ENCODE data around the gene PARG. TPM values are rescaled to one million over a fixed set of nuclear protein-coding genes. Genes with fewer than 3 reads are reported as not detected.
"Not testable (repeated sequence)": the region's sequence is repeated elsewhere in the genome, so short reads cannot be mapped to it uniquely, and the experiment has no call there.

Gene PARG
- total RNA-seq (2021; fragmentation: NEBNext Ultra II Directional; extraction: Animal tissue kit (Norgen Biotek cat#: 25700)), result 10 to 100 TPM; 18.0 to 23.7 (median 20.9) TPM
- long read RNA-seq, partial matches to known transcripts, result 6 of 21 reads
- long read RNA-seq, other reads (novel, unspliced or antisense), result 15 of 21 reads

DNA sequence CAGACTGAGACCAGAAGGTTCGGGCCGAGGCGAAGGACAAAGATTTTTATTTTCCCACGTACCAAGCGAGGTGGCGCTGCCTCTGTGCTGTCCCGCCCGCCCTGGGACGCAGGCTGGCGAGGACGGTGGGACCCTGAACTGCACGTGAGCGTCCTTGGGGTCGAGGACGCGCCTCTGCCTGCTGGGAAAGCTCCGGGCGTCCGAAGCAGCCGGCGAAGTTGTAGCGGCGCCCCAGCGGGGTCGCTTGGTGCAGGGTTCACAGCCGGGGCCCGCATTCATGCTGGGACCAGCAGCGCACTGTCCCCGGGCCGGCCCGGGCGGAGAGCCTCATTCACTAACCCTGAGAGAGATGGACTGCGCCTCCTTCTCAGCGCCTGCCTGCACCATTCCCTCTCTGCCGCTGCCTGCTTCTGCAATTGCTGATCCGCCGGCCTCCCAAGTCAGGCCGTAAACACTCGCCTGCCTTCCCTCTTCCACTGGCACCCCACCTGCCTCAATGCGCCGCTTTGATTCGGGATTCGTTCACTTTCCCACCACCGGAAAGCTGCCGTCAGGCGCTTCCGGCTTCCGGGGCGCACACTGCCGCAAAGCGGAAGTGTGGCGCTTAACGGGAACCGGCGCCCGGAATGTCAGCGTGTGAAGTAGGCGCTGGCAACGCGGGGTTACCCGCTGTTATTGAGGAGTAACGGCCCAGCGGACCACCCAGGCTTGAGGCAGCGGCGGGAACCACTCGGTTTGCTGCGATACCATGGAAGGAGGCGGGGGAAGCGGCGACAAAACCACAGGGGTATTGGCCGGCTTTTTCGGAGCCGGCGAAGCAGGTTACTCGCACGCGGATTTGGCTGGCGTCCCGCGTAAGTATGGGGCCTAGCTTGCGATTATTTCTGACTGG lies at the start of gene PARG, which contains the start of gene TIMM23B:
PARG (minus strand) TSS at position 581 of the 892 bp plus-strand sequence; CDS start at position 279, 302 bp downstream.
TIMM23B (plus strand) TSS at position 607 of the 892 bp plus-strand sequence; CDS start at position 749, 142 bp downstream.
- H3K4me3 Mint-ChIP-seq, result peak within 1 kb of the TSS; percentile 100
- H3K9me3 Mint-ChIP-seq, result not testable (repeated sequence)
- peak; percentile 78 for DNase-seq

DNA sequence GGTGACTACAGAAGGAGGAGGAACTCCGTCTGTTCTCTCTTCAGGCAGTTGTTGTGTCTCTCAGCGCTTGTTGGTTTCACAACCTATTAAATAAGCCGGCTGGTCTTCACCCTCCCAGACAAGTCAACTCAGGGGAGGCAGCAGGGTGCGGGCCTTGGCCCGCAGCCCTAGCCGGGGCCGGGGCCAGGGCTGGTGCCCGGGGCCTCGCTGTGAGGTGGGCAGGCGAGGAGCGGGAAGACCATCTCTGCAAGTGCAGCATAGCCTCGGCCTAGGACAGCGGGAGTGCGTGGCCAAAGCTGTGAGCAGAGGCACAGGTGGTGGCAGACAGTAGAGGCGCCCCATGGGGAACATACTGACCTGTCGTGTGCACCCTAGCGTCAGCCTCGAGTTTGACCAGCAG lies 46.5 kb upstream of the PARG start, which contains the start of gene AGAP6:
AGAP6 (plus strand) TSS at position 31 of the 400 bp plus-strand sequence; CDS start at position 341, 310 bp downstream.
- H3K4me1 Mint-ChIP-seq (ENCODE audit: low read depth); H3K4me3 Mint-ChIP-seq; H3K36me3 Mint-ChIP-seq (ENCODE audit: low read depth); DNase-seq; H3K27ac Mint-ChIP-seq; H3K9me3 Mint-ChIP-seq; H3K27me3 Mint-ChIP-seq (ENCODE audit: insufficient read depth): not testable (repeated sequence)

More for the DNA sequence above, at the start of gene PARG, which contains the start of gene TIMM23B:
- Mint-ChIP-seq H3K36me3 (ENCODE audit: low read depth) (peaks cover 12% of the 10 kb centered on the region), H3K4me1 (ENCODE audit: low read depth) (peaks cover 29% of the 10 kb centered on the region), H3K27ac (peak within 1 kb of the TSS; percentile 93)
- TF ChIP-seq, protein P1, sequence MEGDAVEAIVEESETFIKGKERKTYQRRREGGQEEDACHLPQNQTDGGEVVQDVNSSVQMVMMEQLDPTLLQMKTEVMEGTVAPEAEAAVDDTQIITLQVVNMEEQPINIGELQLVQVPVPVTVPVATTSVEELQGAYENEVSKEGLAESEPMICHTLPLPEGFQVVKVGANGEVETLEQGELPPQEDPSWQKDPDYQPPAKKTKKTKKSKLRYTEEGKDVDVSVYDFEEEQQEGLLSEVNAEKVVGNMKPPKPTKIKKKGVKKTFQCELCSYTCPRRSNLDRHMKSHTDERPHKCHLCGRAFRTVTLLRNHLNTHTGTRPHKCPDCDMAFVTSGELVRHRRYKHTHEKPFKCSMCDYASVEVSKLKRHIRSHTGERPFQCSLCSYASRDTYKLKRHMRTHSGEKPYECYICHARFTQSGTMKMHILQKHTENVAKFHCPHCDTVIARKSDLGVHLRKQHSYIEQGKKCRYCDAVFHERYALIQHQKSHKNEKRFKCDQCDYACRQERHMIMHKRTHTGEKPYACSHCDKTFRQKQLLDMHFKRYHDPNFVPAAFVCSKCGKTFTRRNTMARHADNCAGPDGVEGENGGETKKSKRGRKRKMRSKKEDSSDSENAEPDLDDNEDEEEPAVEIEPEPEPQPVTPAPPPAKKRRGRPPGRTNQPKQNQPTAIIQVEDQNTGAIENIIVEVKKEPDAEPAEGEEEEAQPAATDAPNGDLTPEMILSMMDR (IDR thresholded peaks at IDR 0.05), result peak; percentile 47
- H3K27me3 Mint-ChIP-seq (ENCODE audit: insufficient read depth), result not testable (repeated sequence)

DNA sequence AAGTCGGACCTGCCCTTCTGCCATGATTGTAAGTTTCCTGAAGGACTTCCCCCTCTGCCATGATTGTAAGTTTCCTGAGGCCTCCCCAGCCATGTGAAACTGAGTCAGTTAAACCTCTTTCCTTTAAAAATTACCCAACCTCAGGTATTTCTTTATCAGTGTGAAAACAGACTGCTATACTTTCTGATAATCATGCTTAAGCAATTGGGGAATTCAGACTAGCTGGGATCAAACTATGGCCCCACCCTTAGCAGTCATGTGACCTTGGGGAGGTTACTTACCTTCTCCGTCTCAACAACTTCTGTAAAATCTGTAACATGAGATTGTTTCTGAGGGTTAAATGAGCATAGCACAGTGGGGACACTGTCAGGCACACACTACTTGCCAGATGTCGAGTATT lies 45.4 kb upstream of the PARG start:
- not testable (repeated sequence) for H3K27me3 Mint-ChIP-seq (ENCODE audit: insufficient read depth); H3K4me3 Mint-ChIP-seq; H3K9me3 Mint-ChIP-seq; H3K4me1 Mint-ChIP-seq (ENCODE audit: low read depth); H3K27ac Mint-ChIP-seq; DNase-seq; H3K36me3 Mint-ChIP-seq (ENCODE audit: low read depth)

DNA sequence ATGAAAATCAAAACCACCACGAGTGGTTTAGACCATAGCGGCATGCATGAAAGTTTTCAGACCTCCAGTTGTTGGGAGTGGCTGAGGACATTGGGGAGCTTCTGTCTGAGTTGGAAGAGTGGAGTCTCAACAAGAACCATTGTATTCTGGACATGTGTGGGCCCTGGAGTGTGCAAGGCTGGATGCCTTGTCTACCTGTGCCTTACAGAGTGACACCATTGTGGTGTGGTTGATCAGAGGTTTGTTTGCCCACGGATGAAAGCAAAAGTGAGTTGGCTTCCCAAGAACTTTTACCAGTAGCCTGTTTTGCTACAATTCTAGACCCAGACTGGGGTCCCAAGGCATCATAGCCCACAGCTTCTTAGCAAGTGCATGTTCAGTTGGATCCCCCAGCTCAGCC lies 35.9 kb upstream of the PARG start:
- H3K4me3 Mint-ChIP-seq; DNase-seq; H3K9me3 Mint-ChIP-seq; H3K4me1 Mint-ChIP-seq (ENCODE audit: low read depth); H3K36me3 Mint-ChIP-seq (ENCODE audit: low read depth); H3K27me3 Mint-ChIP-seq (ENCODE audit: insufficient read depth); H3K27ac Mint-ChIP-seq: not testable (repeated sequence)

DNA sequence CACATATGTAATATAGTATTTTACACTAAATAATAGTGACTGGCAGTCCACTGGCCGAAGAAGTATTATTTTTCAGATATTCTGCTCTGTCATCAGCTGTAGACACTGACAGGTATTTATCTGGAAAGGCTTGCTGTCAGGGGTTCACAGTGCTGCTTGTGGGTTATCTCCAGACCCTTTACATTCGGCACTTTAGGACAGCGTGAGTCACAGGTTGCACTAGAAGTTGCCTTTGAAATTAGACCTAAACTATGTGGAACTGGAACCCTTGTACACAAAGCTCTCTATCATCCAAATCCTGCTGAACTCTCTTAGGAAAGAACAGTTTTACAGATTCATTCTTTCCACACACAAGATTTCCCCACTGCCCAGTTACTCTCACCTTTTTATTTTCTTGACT lies 30.3 kb upstream of the PARG start:
- H3K4me1 Mint-ChIP-seq (ENCODE audit: low read depth); H3K27ac Mint-ChIP-seq; H3K36me3 Mint-ChIP-seq (ENCODE audit: low read depth); H3K4me3 Mint-ChIP-seq; H3K27me3 Mint-ChIP-seq (ENCODE audit: insufficient read depth); H3K9me3 Mint-ChIP-seq; DNase-seq: not testable (repeated sequence)

DNA sequence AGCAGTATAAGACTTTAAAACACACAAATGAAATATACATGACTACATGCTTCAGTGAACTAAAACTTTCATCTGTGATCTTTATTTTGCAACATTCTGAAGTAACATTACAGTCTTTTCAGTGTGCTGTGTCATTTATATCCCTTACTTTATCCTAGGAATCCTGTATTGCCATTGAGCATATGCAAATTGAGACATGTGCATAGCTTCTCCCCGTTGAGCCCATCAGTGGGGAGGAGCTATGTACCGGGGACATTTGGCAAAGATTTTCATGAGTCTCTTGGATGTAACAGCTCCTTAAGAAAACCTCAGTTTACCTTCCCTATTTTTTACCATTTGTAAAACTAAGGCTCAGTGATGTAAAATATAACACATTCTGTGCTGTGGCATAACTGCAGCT lies 29.6 kb upstream of the PARG start:
- DNase-seq; H3K27ac Mint-ChIP-seq; H3K36me3 Mint-ChIP-seq (ENCODE audit: low read depth); H3K4me3 Mint-ChIP-seq; H3K4me1 Mint-ChIP-seq (ENCODE audit: low read depth); H3K27me3 Mint-ChIP-seq (ENCODE audit: insufficient read depth); H3K9me3 Mint-ChIP-seq: not testable (repeated sequence)

DNA sequence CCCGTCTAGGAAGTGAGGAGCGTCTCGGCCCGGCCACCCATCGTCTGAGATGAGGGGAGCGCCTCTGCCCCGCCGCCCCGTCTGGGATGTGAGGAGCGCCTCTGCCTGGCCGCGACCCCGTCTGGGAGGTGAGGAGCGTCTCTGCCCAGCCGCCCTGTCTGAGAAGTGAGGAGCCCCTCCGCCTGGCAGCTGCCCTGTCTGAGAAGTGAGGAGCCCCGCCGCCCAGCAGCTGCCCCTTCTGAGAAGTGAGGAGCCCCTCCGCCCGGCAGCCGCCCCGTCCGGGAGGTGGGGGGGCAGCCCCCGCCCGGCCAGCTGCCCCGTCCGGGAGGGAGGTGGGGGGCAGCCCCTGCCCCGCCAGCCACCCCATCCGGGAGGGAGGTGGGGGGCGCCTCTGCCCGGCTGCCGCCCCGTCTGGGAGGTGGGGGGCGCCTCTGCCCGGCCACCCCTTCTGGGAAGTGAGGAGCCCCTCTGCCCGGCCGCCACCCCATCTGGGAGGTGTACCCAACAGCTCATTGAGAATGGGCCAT lies 28.6 kb upstream of the PARG start:
- H3K36me3 Mint-ChIP-seq (ENCODE audit: low read depth); H3K27ac Mint-ChIP-seq; H3K9me3 Mint-ChIP-seq; H3K4me1 Mint-ChIP-seq (ENCODE audit: low read depth); H3K27me3 Mint-ChIP-seq (ENCODE audit: insufficient read depth); H3K4me3 Mint-ChIP-seq; DNase-seq: not testable (repeated sequence)

DNA sequence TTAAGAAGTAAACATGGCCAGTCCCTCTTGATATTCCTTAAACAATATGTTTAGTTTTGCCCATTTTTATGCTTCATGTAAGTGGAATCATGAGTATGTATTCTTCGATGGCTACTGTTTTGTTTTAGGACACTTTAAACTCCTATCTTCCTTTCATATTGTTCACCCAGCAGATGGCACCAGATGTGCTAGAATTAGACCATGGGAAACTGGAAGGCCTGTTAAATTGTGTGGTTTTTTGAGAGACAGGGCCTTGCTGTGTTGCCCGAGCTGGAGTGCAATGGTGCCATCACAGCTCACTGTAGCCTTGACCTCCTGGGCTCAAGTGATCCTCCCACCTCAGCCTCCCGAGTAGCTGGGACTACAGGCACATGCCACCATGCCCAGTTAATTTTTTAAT lies 11.3 kb upstream of the PARG start:
- not testable (repeated sequence) for H3K4me1 Mint-ChIP-seq (ENCODE audit: low read depth); H3K27ac Mint-ChIP-seq; H3K27me3 Mint-ChIP-seq (ENCODE audit: insufficient read depth); H3K4me3 Mint-ChIP-seq; H3K9me3 Mint-ChIP-seq
- peaks cover 14% of the 10 kb centered on the region for H3K36me3 Mint-ChIP-seq (ENCODE audit: low read depth)
- DNase-seq, result peak; percentile 16

DNA sequence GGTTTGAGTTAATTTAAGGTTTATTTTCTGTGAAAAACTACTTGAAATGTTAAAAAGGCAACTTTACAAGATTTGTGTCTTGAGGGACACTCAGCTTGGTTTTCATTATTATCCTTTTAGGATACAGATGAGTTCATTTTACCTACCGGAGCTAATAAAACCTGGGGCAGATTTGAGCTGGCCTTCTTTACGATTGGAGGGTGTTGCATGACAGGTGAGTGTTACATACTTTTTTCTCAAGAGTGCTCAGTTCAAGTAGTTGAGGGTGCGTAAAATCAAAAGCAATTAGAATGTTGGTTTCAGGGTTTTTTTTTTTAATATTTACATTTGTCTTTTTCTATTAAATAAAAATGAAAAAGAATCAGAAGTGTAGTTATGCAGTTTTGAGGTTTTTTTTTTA lies 10.2 kb upstream of the PARG start:
- not testable (repeated sequence) for H3K27ac Mint-ChIP-seq; DNase-seq; H3K4me3 Mint-ChIP-seq; H3K4me1 Mint-ChIP-seq (ENCODE audit: low read depth); H3K27me3 Mint-ChIP-seq (ENCODE audit: insufficient read depth); H3K9me3 Mint-ChIP-seq
- H3K36me3 Mint-ChIP-seq (ENCODE audit: low read depth), result peaks cover 11% of the 10 kb centered on the region; the same call in 1 of the 2 replicates

DNA sequence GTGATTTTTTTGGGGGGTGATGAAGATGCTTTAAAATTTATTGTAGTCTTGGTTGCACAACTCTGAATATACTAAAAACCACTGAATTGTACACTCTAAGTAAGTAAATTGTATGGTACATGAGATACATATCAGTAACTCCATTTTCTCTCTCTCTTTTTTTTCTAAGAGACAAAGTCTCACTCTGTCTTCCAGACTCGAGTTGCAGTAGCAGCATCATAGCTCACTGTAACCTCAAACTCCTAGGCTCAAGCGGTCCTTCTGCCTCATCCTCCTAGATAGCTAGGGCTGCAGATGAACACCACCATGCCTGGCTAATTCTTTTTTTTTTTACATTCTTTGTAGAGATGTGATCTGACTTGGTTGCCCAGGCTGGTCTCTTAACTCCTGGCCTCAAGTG lies 6.9 kb upstream of the PARG start:
- not testable (repeated sequence) for DNase-seq; H3K27ac Mint-ChIP-seq; H3K4me3 Mint-ChIP-seq; H3K27me3 Mint-ChIP-seq (ENCODE audit: insufficient read depth); H3K9me3 Mint-ChIP-seq; H3K36me3 Mint-ChIP-seq (ENCODE audit: low read depth)
- H3K4me1 Mint-ChIP-seq (ENCODE audit: low read depth), result peaks cover 12% of the 10 kb centered on the region

DNA sequence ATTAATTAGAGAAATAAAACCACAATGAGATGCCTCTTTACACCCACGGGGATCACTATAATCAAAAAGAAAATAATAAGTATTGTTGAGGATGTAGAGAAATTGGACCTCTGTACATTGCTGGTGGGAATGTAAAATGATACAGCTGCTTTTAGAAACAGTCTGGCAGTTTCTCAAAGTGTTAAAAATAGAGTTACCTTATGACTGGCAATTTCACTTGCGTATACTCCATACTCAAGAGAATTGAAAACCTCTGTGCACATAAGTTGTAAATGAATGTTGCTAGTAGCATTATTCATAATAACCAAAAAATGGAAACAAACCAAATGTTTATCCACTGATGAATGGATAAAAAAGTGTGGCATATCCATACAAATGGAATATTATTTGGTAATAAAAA lies 6.3 kb upstream of the PARG start:
- not testable (repeated sequence) for H3K4me3 Mint-ChIP-seq; H3K36me3 Mint-ChIP-seq (ENCODE audit: low read depth); DNase-seq; H3K27ac Mint-ChIP-seq; H3K27me3 Mint-ChIP-seq (ENCODE audit: insufficient read depth); H3K9me3 Mint-ChIP-seq
- peaks cover 15% of the 10 kb centered on the region for H3K4me1 Mint-ChIP-seq (ENCODE audit: low read depth)

DNA sequence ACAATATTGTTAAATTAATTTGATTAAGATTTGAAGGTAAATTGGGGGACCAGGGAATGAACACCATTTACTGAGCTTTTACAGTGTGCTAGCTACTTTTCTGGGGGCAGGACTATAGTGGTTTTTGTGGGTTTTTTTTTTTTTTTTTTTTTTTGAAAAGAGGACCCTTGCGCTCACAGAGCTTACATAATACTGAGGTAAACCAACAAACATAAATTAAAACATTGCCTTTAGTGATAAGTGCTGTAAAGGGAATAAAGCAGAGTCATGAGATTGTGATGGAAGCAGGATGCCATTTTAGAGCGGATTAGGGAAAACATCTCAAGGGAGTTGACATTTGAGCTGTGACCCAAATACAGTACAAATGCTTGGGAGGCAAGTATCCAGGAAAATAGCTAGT lies 1.8 kb upstream of the PARG start:
- H3K9me3 Mint-ChIP-seq; H3K27me3 Mint-ChIP-seq (ENCODE audit: insufficient read depth); H3K27ac Mint-ChIP-seq; DNase-seq: not testable (repeated sequence)
- Mint-ChIP-seq H3K4me1 (ENCODE audit: low read depth) (peaks cover 29% of the 10 kb centered on the region), H3K36me3 (ENCODE audit: low read depth) (peaks cover 13% of the 10 kb centered on the region), H3K4me3 (peak overlapping the region; percentile 100)

DNA sequence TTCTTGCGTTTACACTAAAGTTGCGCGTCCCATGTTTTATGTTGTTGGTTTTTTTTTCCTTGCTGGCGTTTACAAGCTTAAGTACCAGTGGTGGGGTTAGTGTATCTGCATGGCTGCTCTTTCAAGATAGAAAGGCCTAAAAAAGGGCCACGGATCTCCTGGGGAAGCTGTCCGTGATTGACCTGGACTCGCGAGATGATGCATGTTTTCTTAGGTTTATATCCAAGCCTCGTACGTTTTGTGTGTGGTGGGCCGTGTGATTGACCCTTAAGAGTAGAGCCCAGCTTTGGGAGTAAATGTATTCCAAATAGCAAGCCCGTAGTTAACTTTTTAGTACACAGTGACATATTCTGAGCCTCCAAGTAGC lies 495 bp upstream of the PARG start:
- Mint-ChIP-seq H3K4me3 (peak overlapping the region; percentile 100), H3K36me3 (ENCODE audit: low read depth) (peaks cover 12% of the 10 kb centered on the region), H3K4me1 (ENCODE audit: low read depth) (peaks cover 29% of the 10 kb centered on the region), H3K27ac (peak overlapping the region; percentile 93)
- H3K27me3 Mint-ChIP-seq (ENCODE audit: insufficient read depth); H3K9me3 Mint-ChIP-seq; DNase-seq: not testable (repeated sequence)

All from HFFc6 (cell line).